ENCODE results near the gene GPR39. TPM values are rescaled to one million over a fixed set of nuclear protein-coding genes. Genes with fewer than 3 reads are reported as not detected.

The GPR39 gene
- total RNA-seq, 4 donors from 2014 or later: 2.8 to 9.7 (median 5.4) TPM

GRCh38 chr2:132424526-132425121 is 8.0 kb downstream of the GPR39 start:
- peak in 2 of 6 experiments; percentile 11 to 20 for TF ChIP-seq CTCF (IDR thresholded peaks at IDR 0.05)
- no peak for TF ChIP-seq POLR2A (IDR thresholded peaks at IDR 0.05)
- no peak overlapping the region for H3K4me3 ChIP-seq (replicated peaks in 1 of 3)
- H3K9me3 ChIP-seq: no peaks in the 10 kb centered on the region
- peak overlapping the region in 2 of 3 donors; percentile 8 to 37 for H3K27ac ChIP-seq
- H3K36me3 ChIP-seq: no peaks in the 10 kb centered on the region
- intact Hi-C loops (cut with DNase I): no loop called here
- H3K4me1 ChIP-seq: peaks cover 6 to 10% of the 10 kb centered on the region in 2 donors
- 78 to 80% methylated on average over 5 of the region's 5 CpGs for WGBS, 2 donors
- DNase-seq: peak; percentile 10 to 26
- no peaks in the 10 kb centered on the region for H3K27me3 ChIP-seq

DNA sequence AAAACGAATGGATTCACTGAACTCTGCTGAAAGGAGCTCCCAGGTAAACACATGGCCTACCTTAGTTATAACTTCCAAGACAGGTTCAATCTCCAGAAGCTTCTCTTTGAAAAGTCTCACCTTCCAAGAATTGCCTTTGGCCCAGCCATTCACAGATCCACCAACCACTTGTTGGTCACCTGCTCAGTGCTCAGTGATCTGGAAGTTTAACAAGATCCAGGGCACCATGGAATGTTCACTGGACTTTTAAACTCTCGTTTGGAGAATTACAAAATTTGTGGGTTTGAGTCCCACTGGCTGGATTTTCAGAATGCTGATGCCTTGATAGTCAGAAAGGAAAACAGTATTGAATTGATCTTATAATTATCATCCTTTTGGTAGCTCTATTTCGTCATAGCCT is 9.4 kb downstream of the GPR39 start:
- no peak for TF ChIP-seq CTCF (IDR thresholded peaks at IDR 0.05)
- TF ChIP-seq POLR2A (IDR thresholded peaks at IDR 0.05): no peak
- Histone ChIP-seq H3K4me1 (peaks cover 6 to 10% of the 10 kb centered on the region in 2 donors), H3K9me3 (no peaks in the 10 kb centered on the region), H3K36me3 (no peaks in the 10 kb centered on the region), H3K4me3 (replicated peaks in 1 of 3) (no peak overlapping the region), H3K27ac (no peak overlapping the region), H3K27me3 (no peaks in the 10 kb centered on the region)
- no peak for DNase-seq
- 51 to 66% methylated on average over 3 of the region's 3 CpGs for WGBS, 2 donors
- intact Hi-C loops (cut with DNase I): no loop called here

GRCh38 chr2:132426656-132427055 is 10.1 kb downstream of the GPR39 start:
- DNase-seq: no peak
- WGBS, 2 donors: 83 to 85% methylated on average over 5 of the region's 5 CpGs
- no peaks in the 10 kb centered on the region for H3K27me3 ChIP-seq
- no peak overlapping the region for H3K4me3 ChIP-seq (replicated peaks in 1 of 3)
- peaks cover 6 to 10% of the 10 kb centered on the region in 2 donors for H3K4me1 ChIP-seq
- intact Hi-C loops (cut with DNase I): no loop called here
- no peak overlapping the region for H3K27ac ChIP-seq
- H3K9me3 ChIP-seq: no peaks in the 10 kb centered on the region
- TF ChIP-seq CTCF (IDR thresholded peaks at IDR 0.05) (no peak), POLR2A (IDR thresholded peaks at IDR 0.05) (no peak)
- H3K36me3 ChIP-seq: no peaks in the 10 kb centered on the region

GRCh38 chr2:132429351-132429750 is 12.7 kb downstream of the GPR39 start:
- 94 to 97% methylated on average over 2 of the region's 2 CpGs for WGBS, 2 donors
- H3K36me3 ChIP-seq: no peaks in the 10 kb centered on the region
- no peak for TF ChIP-seq POLR2A (IDR thresholded peaks at IDR 0.05)
- H3K27ac ChIP-seq: no peak overlapping the region
- intact Hi-C loops (cut with DNase I): no loop called here
- DNase-seq: no peak
- peaks cover 6 to 8% of the 10 kb centered on the region in 2 donors for H3K4me1 ChIP-seq
- H3K4me3 ChIP-seq (replicated peaks in 1 of 3): no peak overlapping the region
- H3K27me3 ChIP-seq: no peaks in the 10 kb centered on the region
- no peaks in the 10 kb centered on the region for H3K9me3 ChIP-seq

- no peak for DNase-seq
- H3K4me3 ChIP-seq (replicated peaks in 1 of 3): no peak overlapping the region
- H3K36me3 ChIP-seq: no peaks in the 10 kb centered on the region
- peaks cover 0 to under 1% of the 10 kb centered on the region in 2 donors for H3K4me1 ChIP-seq
- no peak for TF ChIP-seq POLR2A (IDR thresholded peaks at IDR 0.05)
- TF ChIP-seq CTCF (IDR thresholded peaks at IDR 0.05): no peak
- no peaks in the 10 kb centered on the region for H3K27me3 ChIP-seq
- H3K9me3 ChIP-seq: no peaks in the 10 kb centered on the region
- H3K27ac ChIP-seq: no peak overlapping the region
- 81 to 87% methylated on average over 2 of the region's 2 CpGs for WGBS, 2 donors
- intact Hi-C loops (cut with DNase I): no loop called here
These were observed 13.5 kb downstream of the GPR39 start for GRCh38 chr2:132429941-132430573.

All from thyroid gland (tissue), 4 donors.